HEK293 (cell line): ENCODE measurements around the gene IL23R.

ENCODE experiments used
- CTCF ChIA-PET: fragments of 350-600 bp; formaldehyde crosslinking; extraction: SDS; loops from one replicate; lab custom pipeline; 2021; ENCODE audit warnings: antibody characterized with exemption; lab: Yijun Ruan, JAX
- POLR2A ChIA-PET: fragments of 300-600 bp; formaldehyde crosslinking; extraction: SDS; loops from one replicate; lab custom pipeline; 2020; ENCODE audit warnings: antibody characterized with exemption, inconsistent platforms; lab: Yijun Ruan, JAX
- H3K27ac ChIP-seq: fragments of 200-500 bp; sonication (Bioruptor generic); 2 replicates; pipeline ENCODE4 v1.5.1; 2014; ENCODE audit warnings: low read depth, low read length, control low read depth, inconsistent platforms; ENCODE audit errors: extremely low read depth
- H3K36me3 ChIP-seq, 2 experiments: fragments of 200-500 bp in 1 of 2; sonication (Bioruptor generic) in 1 of 2; 1 replicate in 1 of 2; 2 replicates in 1 of 2; pipeline ENCODE4 v1.5.1; 2014 to 2017; ENCODE audit warnings: inconsistent platforms in 2 of 2, low read length in 2 of 2; ENCODE audit not compliant: control insufficient read depth in 2 of 2, insufficient read depth in 1 of 2
- H3K4me1 ChIP-seq: fragments of 200-500 bp; sonication (Bioruptor generic); 2 replicates; pipeline ENCODE4 v1.5.1; 2014; ENCODE audit warnings: mild to moderate bottlenecking, low read length, inconsistent platforms; ENCODE audit not compliant: control insufficient read depth, insufficient read depth
- H3K4me3 ChIP-seq: 2 replicates; pipeline ENCODE4 v1.5.1; 2011; ENCODE audit warnings: low read depth, mild to moderate bottlenecking, control low read depth, low read length, moderate library complexity
- H3K9me3 ChIP-seq: fragments of 200-500 bp; sonication (Bioruptor generic); 2 replicates; pipeline ENCODE4 v1.5.1; 2014; ENCODE audit warnings: low read depth, low read length, inconsistent platforms; ENCODE audit not compliant: control insufficient read depth, insufficient read depth
- ATF2 ChIP-seq: fragments of 450-650 bp; formaldehyde crosslinking; IDR thresholded peaks from 2 replicates; pipeline ENCODE4 v1.5.1; 2016; ENCODE audit warnings: missing biosample characterization, missing genetic modification characterization, low read depth
- REPIN1 ChIP-seq: fragments of 450-650 bp; formaldehyde crosslinking; IDR thresholded peaks from 2 replicates; pipeline ENCODE4 v1.5.1; 2017; ENCODE audit warnings: missing biosample characterization, missing genetic modification characterization, low read depth
- SP7 ChIP-seq: fragments of 450-650 bp; formaldehyde crosslinking; IDR thresholded peaks from 2 replicates; pipeline ENCODE4 v1.5.1; 2016; ENCODE audit warnings: missing biosample characterization, missing genetic modification characterization
- ZBTB49 ChIP-seq: fragments of 450-650 bp; formaldehyde crosslinking; IDR thresholded peaks from 2 replicates; pipeline ENCODE4 v1.5.1; 2016; ENCODE audit warnings: missing biosample characterization, missing genetic modification characterization, low read depth
- ZFP41 ChIP-seq: fragments of 450-650 bp; formaldehyde crosslinking; IDR thresholded peaks from 2 replicates; pipeline ENCODE4 v1.5.1; 2016; ENCODE audit warnings: missing biosample characterization, missing genetic modification characterization, borderline replicate concordance
- ZIC2 ChIP-seq: fragments of 450-650 bp; formaldehyde crosslinking; IDR thresholded peaks from 2 replicates; pipeline ENCODE4 v1.5.1; 2016; ENCODE audit warnings: missing biosample characterization, missing genetic modification characterization
- ZNF114 ChIP-seq: fragments of 450-650 bp; formaldehyde crosslinking; IDR thresholded peaks from 2 replicates; pipeline ENCODE4 v1.5.0; 2017; ENCODE audit warnings: missing biosample characterization, missing genetic modification characterization
- ZNF133 ChIP-seq: fragments of 450-650 bp; formaldehyde crosslinking; IDR thresholded peaks from 2 replicates; pipeline ENCODE4 v1.5.1; 2016; ENCODE audit warnings: missing biosample characterization, missing genetic modification characterization
- ZNF146 ChIP-seq: fragments of 450-650 bp; formaldehyde crosslinking; IDR thresholded peaks from 2 replicates; pipeline ENCODE4 v1.5.1; 2016; ENCODE audit warnings: missing biosample characterization, missing genetic modification characterization
- ZNF174 ChIP-seq: fragments of 450-650 bp; formaldehyde crosslinking; IDR thresholded peaks from 2 replicates; pipeline ENCODE4 v1.5.0; 2017; ENCODE audit warnings: missing biosample characterization, mild to moderate bottlenecking, missing genetic modification characterization
- ZNF311 ChIP-seq: fragments of 450-650 bp; formaldehyde crosslinking; IDR thresholded peaks from 2 replicates; pipeline ENCODE4 v1.5.1; 2017; ENCODE audit warnings: missing biosample characterization, missing genetic modification characterization, borderline replicate concordance
- ZNF350 ChIP-seq: fragments of 450-650 bp; formaldehyde crosslinking; IDR thresholded peaks from 2 replicates; pipeline ENCODE4 v1.5.0; 2017; ENCODE audit warnings: missing biosample characterization, mild to moderate bottlenecking, missing genetic modification characterization
- ZNF37A ChIP-seq: fragments of 450-650 bp; IDR thresholded peaks from 2 replicates; pipeline ENCODE4 v1.5.1; 2018; ENCODE audit warnings: missing biosample characterization, missing genetic modification characterization
- ZNF394 ChIP-seq: fragments of 450-650 bp; formaldehyde crosslinking; IDR thresholded peaks from 2 replicates; pipeline ENCODE4 v1.5.1; 2016; ENCODE audit warnings: missing biosample characterization, missing genetic modification characterization, mild to moderate bottlenecking, moderate library complexity, borderline replicate concordance
- ZNF473 ChIP-seq: fragments of 450-650 bp; formaldehyde crosslinking; IDR thresholded peaks from 2 replicates; pipeline ENCODE4 v1.5.1; 2017; ENCODE audit warnings: missing biosample characterization, missing genetic modification characterization
- ZNF48 ChIP-seq: fragments of 450-650 bp; formaldehyde crosslinking; IDR thresholded peaks from 2 replicates; pipeline ENCODE4 v1.5.1; 2016; ENCODE audit warnings: missing biosample characterization, missing genetic modification characterization
- ZNF530 ChIP-seq: fragments of 450-650 bp; formaldehyde crosslinking; IDR thresholded peaks from 2 replicates; pipeline ENCODE4 v1.5.1; 2016; ENCODE audit warnings: low read depth, missing biosample characterization, missing genetic modification characterization
- ZNF621 ChIP-seq: fragments of 450-650 bp; formaldehyde crosslinking; IDR thresholded peaks from 2 replicates; pipeline ENCODE4 v1.5.1; 2017; ENCODE audit warnings: missing biosample characterization, missing genetic modification characterization
- ZNF654 ChIP-seq: fragments of 450-650 bp; formaldehyde crosslinking; IDR thresholded peaks from 2 replicates; pipeline ENCODE4 v1.5.1; 2016; ENCODE audit warnings: low read depth, missing biosample characterization, missing genetic modification characterization
- TF ChIP-seq, protein P1 (sequence below): fragments of 450-650 bp; formaldehyde crosslinking; IDR thresholded peaks from 2 replicates; pipeline ENCODE4 v1.5.1; 2016; ENCODE audit warnings: missing biosample characterization, missing genetic modification characterization
- TF ChIP-seq, protein P2 (sequence below): fragments of 450-650 bp; formaldehyde crosslinking; IDR thresholded peaks from 2 replicates; pipeline ENCODE4 v1.5.1; 2016; ENCODE audit warnings: missing biosample characterization, missing genetic modification characterization, borderline replicate concordance

IL23R gene

DNA sequence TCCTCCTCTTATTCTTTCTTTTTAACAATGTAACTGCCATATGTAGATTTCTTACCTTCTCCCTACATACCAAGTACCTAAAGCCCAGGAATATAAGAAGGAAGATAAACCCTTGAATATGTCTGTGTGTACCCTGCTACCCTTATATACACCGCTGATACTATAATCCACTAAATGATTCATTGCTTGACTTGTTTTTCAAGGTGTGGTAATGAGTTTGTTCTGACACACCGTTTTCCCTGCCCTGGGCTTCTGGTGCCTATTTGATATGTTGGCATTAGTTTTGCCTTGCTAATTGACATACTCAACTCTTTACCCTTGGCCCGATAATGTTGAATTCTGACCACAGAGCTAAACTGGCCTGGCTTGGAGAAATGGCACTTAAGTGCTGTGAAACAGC is 64.3 kb downstream of the IL23R start (continued):
- no peak for TF ChIP-seq ZNF394 (tag by site-specific recombination)
- TF ChIP-seq ZNF311 (tag by site-specific recombination) = no peak
- TF ChIP-seq, protein P1, sequence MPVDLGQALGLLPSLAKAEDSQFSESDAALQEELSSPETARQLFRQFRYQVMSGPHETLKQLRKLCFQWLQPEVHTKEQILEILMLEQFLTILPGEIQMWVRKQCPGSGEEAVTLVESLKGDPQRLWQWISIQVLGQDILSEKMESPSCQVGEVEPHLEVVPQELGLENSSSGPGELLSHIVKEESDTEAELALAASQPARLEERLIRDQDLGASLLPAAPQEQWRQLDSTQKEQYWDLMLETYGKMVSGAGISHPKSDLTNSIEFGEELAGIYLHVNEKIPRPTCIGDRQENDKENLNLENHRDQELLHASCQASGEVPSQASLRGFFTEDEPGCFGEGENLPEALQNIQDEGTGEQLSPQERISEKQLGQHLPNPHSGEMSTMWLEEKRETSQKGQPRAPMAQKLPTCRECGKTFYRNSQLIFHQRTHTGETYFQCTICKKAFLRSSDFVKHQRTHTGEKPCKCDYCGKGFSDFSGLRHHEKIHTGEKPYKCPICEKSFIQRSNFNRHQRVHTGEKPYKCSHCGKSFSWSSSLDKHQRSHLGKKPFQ = no peak
- TF ChIP-seq ZNF621 = no peak
- TF ChIP-seq ZNF146 (tag by site-specific recombination) = no peak
- TF ChIP-seq ZNF48 (tag by site-specific recombination) = no peak

DNA sequence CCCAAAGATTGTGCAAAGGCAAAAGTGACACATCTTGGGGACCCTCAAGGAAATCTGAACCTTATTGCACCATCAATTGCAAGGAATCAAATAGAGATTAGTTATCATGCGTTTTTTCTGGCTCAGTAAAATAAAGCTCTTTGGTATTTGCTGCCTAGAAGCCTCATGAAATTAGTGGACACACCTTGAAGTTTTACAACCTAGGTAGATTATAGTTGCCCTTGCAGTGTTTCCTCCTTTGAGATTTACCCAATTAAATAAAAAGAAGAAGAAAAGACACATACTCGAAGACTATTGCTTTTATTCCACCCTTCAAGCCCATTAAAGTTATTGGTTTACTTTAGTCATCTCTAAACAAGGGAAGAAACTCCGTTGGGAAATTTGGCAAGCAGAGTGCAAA is 70.0 kb downstream of the IL23R start:
- CTCF ChIA-PET = no interaction called here

GRCh38 chr1:67239738-67240137 is 73.5 kb downstream of the IL23R start:
- ChIA-PET CTCF (interaction anchor here (0.7 kb wide), 1 partner anchor 17 kb away, joined by 3 read pairs; no protein-coding TSS in a partner anchor), POLR2A (no interaction called here)
- no peak overlapping the region for H3K4me3 ChIP-seq
- no peaks in the 10 kb centered on the region for H3K36me3 ChIP-seq
- H3K27ac ChIP-seq = no peak overlapping the region
- no peak for TF ChIP-seq ZNF350 (tag by site-specific recombination)
- no peaks in the 10 kb centered on the region for H3K4me1 ChIP-seq
- H3K9me3 ChIP-seq = no peaks in the 10 kb centered on the region

More for the DNA sequence above, 70.0 kb downstream of the IL23R start:
- POLR2A ChIA-PET = no interaction called here
- no peaks in the 10 kb centered on the region for H3K9me3 ChIP-seq
- H3K4me3 ChIP-seq = no peak overlapping the region
- no peaks in the 10 kb centered on the region for H3K36me3 ChIP-seq
- no peaks in the 10 kb centered on the region for H3K4me1 ChIP-seq
- H3K27ac ChIP-seq = no peak overlapping the region
- TF ChIP-seq SP7 (tag by site-specific recombination) (no peak), ZNF174 (tag by site-specific recombination) (no peak), ZNF473 (tag by site-specific recombination) (no peak)
- TF ChIP-seq, protein P2, sequence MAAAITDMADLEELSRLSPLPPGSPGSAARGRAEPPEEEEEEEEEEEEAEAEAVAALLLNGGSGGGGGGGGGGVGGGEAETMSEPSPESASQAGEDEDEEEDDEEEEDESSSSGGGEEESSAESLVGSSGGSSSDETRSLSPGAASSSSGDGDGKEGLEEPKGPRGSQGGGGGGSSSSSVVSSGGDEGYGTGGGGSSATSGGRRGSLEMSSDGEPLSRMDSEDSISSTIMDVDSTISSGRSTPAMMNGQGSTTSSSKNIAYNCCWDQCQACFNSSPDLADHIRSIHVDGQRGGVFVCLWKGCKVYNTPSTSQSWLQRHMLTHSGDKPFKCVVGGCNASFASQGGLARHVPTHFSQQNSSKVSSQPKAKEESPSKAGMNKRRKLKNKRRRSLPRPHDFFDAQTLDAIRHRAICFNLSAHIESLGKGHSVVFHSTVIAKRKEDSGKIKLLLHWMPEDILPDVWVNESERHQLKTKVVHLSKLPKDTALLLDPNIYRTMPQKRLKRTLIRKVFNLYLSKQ (tag by site-specific recombination) = no peak

- H3K9me3 ChIP-seq = no peaks in the 10 kb centered on the region
- H3K4me1 ChIP-seq = no peaks in the 10 kb centered on the region
- POLR2A ChIA-PET = no interaction called here
- H3K27ac ChIP-seq = no peak overlapping the region
- no peak overlapping the region for H3K4me3 ChIP-seq
- no peaks in the 10 kb centered on the region for H3K36me3 ChIP-seq
- no peak for TF ChIP-seq ZIC2
- TF ChIP-seq ZNF654 (tag by site-specific recombination) = no peak
- no peak for TF ChIP-seq REPIN1 (tag by site-specific recombination)
- no peak for TF ChIP-seq ZNF37A (tag by site-specific recombination)
- no peak for TF ChIP-seq ATF2 (tag by site-specific recombination)
- TF ChIP-seq ZNF114 (tag by site-specific recombination) = no peak
- no peak for TF ChIP-seq ZNF530 (tag by site-specific recombination)
- no peak for TF ChIP-seq ZBTB49
- TF ChIP-seq ZNF133 (tag by site-specific recombination) = no peak
- no peak for TF ChIP-seq ZFP41 (tag by site-specific recombination)
- TF ChIP-seq, all 188 proteins: peak for 0
- CTCF ChIA-PET = interaction anchor here (1.1 to 1.2 kb wide), 2 partner anchors 27 to 259 kb away, joined by 3 to 4 read pairs; no protein-coding TSS in a partner anchor
Measured at GRCh38 chr1:67241200-67241746, 75.0 kb downstream of the IL23R start.
